Measurements from ENCODE around the gene NPB.

NPB gene

GRCh38 chr17:81902023-81902652, at the start of gene NPB:
Gene NPB (plus strand): TSS chr17:81902238. CDS start chr17:81902278, 40 bp downstream.
- no peak for DNase-seq

- DNase-seq: no peak
These were observed 46.9 kb upstream of the NPB start for GRCh38 chr17:81854974-81855774.

- no peak for DNase-seq
These were observed 43.7 kb upstream of the NPB start for GRCh38 chr17:81858170-81858966.

- DNase-seq: no peak
These were observed 42.8 kb upstream of the NPB start for GRCh38 chr17:81858967-81859905.

GRCh38 chr17:81859906-81860755, 41.9 kb upstream of the NPB start, which contains the start of gene P4HB:
Gene P4HB (minus strand): TSS chr17:81860535. CDS start chr17:81860471, 64 bp downstream.
- DNase-seq: peak; percentile 97

- DNase-seq: peak; percentile 100
These were observed 41.1 kb upstream of the NPB start for GRCh38 chr17:81860756-81861568.

GRCh38 chr17:81863123-81863675, 38.8 kb upstream of the NPB start:
- no peak for DNase-seq

GRCh38 chr17:81863833-81864768, 37.9 kb upstream of the NPB start:
- DNase-seq: no peak

- DNase-seq: no peak
These were observed 36.7 kb upstream of the NPB start for GRCh38 chr17:81865358-81865732.

- peak; percentile 73 for DNase-seq
These were observed 36.2 kb upstream of the NPB start for GRCh38 chr17:81865733-81866439.

- peak; percentile 69 for DNase-seq
These were observed 35.4 kb upstream of the NPB start for GRCh38 chr17:81866440-81867169.

GRCh38 chr17:81867170-81867990, 34.7 kb upstream of the NPB start:
- peak; percentile 73 for DNase-seq

GRCh38 chr17:81867991-81868673, 33.9 kb upstream of the NPB start:
- peak; percentile 72 for DNase-seq

- DNase-seq: no peak
These were observed 33.3 kb upstream of the NPB start for GRCh38 chr17:81868674-81869220.

Measured in activated CD8-positive, alpha-beta memory T cell treated with anti-CD3 and anti-CD28 coated beads, Interleukin-2, amount 50 U/mL, for 48 hours (primary cell).